DMS153 treated with DMSO at 0.1 percent for 48 hours (cell line): ENCODE results near the gene DSCAML1.
A peak's percentile ranks its signal among the peaks of the same experiment; 100 is the strongest.

Source experiments
- DNase-seq: peaks from one replicate; lab custom pipeline; 2025; ENCODE audit not compliant: unreplicated experiment; lab: John Stamatoyannopoulos, UW

Gene DSCAML1

GRCh38 chr11:117620086-117620485, 176.9 kb downstream of the DSCAML1 start:
- DNase-seq: no peak

- no peak for DNase-seq
These were observed 177.4 kb downstream of the DSCAML1 start for GRCh38 chr11:117619661-117620060.

DNA sequence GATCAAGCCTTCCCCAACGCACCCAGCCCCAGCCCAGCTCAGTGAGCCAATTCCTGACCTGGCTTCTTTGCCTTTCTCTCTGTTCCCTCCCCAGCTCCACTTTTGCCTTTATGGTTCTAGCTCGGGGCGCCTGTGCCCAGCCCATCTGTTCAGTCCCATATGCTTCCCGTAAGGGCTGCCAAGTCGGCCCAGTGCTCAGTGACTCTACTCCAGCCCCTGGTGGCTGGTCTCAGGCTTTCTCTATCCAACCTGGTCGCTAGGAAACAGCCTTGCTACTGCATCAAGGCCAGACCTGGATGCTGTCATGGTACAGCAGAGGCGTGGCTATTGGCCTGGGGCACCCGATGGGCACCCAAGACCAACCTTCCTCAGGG, 178.0 kb downstream of the DSCAML1 start:
- no peak for DNase-seq

GRCh38 chr11:117618302-117618981, 178.6 kb downstream of the DSCAML1 start:
- DNase-seq: peak; percentile 20

DNA sequence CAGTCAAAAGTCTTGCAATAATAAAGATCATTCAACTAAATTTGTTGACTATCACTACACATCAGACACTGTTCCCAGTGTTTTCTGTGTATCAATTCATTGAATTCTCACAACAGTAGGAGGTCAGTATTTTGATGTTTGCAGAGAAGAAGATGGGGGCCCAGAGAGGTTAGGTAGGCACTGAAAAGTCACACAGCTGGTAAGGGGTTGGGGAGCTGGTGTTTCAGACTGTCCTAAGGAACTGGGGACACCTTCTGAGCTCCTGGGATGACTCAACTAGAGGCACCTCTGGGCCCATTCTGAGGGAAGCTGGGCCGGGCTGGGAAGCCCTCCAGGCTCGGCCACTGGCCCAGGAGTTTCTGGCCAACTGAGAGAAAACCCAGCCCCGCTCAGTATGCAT, 180.0 kb downstream of the DSCAML1 start:
- no peak for DNase-seq

GRCh38 chr11:117614728-117615127, 182.3 kb downstream of the DSCAML1 start:
- no peak for DNase-seq

DNA sequence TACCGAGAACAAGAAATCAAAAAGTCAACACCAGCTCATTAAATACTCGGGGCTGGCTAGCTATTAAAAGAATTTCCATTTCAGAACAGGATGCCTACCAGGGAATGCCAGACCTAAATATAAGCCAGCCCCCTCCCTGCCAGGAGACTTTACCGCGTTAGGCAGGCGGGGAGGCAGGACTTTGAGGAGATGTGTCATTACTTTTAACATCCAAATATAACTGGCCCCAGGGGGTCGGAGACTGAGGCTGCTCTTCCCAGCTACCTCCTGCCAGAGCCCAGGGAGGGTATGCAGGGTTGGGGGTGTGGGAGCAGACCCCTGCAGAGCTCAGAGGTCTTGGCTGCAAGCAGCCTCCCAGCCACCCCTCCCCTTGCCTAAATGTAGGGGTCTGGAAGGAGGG, 183.5 kb downstream of the DSCAML1 start:
- DNase-seq: no peak

GRCh38 chr11:117612177-117612576, 184.8 kb downstream of the DSCAML1 start:
- no peak for DNase-seq

GRCh38 chr11:117610901-117611300, 186.1 kb downstream of the DSCAML1 start:
- no peak for DNase-seq

DNA sequence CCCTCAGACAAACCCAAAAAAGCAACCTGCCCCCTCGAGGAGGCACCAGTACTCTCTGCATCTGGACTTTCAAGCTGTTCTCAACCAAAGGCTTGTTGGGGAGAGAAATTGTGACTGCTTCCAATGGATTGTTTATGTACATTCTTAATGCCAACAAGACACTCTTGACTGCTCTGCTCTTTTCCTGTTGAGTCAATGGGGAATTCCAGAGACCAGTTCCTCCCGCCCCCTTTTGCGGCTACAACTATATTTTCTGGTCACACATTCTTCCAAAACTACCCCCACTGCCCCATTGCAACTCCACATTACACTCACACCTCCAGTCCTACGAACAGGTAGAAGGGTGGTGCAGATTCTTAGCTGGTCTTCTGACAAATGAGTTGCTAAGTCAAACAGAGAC, 187.0 kb downstream of the DSCAML1 start:
- no peak for DNase-seq

- DNase-seq: no peak
These were observed 189.6 kb downstream of the DSCAML1 start for GRCh38 chr11:117607449-117607848.

- no peak for DNase-seq
These were observed 190.2 kb downstream of the DSCAML1 start for GRCh38 chr11:117606790-117607189.

GRCh38 chr11:117606211-117606610, 190.8 kb downstream of the DSCAML1 start:
- no peak for DNase-seq

GRCh38 chr11:117605331-117605730, 191.7 kb downstream of the DSCAML1 start:
- DNase-seq: no peak

- DNase-seq: peak; percentile 11
These were observed 192.6 kb downstream of the DSCAML1 start for GRCh38 chr11:117604336-117604995.

DNA sequence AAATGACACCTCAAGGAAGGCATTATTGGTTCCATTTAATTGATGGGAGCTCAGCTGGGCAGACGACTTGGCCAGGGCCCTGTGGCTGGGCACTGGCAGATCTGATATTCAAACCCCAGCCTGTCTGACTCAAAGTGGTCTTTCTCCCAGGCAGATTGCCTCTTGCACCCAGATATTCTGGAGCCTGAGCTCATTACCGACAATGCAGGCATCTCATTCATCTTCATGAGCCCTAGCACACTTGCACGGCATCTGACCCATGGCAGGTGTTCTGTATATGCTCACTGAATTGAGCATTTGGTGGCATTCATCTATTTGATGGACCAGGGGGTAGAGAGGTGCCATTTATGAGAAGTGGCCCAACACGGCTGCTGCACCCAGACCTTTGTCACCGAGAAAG, 193.1 kb downstream of the DSCAML1 start:
- no peak for DNase-seq

DNA sequence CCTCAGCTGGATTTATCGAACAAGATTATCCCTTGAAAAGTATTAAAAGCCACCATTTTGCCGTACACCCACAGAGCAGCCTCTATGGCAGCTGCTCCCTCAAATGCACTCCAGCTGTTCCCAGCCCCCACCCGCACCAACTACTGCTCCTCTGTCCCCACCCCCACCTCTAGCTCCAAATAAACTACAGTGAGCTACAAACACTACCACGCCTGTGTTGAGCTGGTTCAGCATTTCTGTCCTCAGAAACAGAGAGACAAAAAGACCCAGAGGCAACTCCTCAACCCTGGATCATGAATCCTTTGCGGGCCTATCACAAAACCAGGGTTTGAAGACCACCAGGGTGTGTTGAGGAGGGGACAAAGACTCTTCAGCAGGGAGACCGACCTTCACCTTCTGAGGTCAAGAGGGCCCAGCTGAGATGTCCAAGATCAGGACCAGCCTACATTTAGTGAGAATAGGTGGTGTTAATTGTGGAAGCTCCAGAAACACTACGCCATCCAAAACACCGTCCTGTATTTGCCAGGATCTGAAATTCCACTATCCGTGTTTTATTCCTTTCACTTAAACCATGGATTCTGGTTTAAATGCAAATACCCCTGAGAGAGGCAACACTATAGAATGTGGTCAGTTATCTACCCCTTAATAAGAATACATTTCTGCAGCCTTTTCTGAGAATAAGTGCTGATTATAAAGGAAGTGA, 195.9 kb downstream of the DSCAML1 start:
- no peak for DNase-seq

- peak; percentile 47 for DNase-seq
These were observed 196.7 kb downstream of the DSCAML1 start for GRCh38 chr11:117600234-117600783.

- DNase-seq: no peak
These were observed 199.9 kb downstream of the DSCAML1 start for GRCh38 chr11:117597071-117597470.

- no peak for DNase-seq
These were observed 201.6 kb downstream of the DSCAML1 start for GRCh38 chr11:117595440-117595839.

DNA sequence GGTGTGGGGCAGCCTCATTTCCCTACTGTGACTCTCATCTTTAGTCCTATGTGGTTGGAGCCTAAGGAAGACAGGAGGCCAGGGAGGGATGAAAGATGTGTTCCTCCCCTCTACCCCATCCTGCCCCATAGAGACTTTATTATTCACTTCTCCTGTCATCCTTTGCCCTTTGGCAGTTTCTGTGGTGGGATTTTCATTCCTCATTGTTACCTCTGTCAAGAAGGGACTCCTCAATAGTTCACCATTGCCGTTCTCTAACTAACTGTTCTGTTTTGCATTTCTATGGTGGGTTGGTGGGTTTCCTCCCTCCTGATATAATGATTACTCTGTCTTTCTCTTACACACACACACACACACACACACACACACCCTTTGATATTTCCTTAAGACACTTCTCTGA, 202.3 kb downstream of the DSCAML1 start:
- DNase-seq: no peak

- DNase-seq: no peak
These were observed 204.0 kb downstream of the DSCAML1 start for GRCh38 chr11:117593065-117593464.
